Astrocyte of the cerebellum (primary cell): ENCODE measurements around the gene PIEZO1.

Experiments
- DNase-seq: peaks from one replicate; pipeline ENCODE4 v3.0.0-alpha.2; 2011; ENCODE audit warnings: low read depth
- H3K4me3 ChIP-seq: 2 replicates; pipeline ENCODE4 v1.5.1; 2011; ENCODE audit warnings: mild to moderate bottlenecking, low read depth, low read length, moderate library complexity
- in situ Hi-C: cut with HindIII; loops from 2 replicates; pipeline ENCODE4 v1.10.0; 2017; ENCODE audit warnings: low sequenced_read_pairs
- TF ChIP-seq, protein P1 (sequence below): IDR thresholded peaks from 2 replicates; pipeline ENCODE4 v1.5.1; 2012; ENCODE audit warnings: low read length, low read depth, moderate library complexity, mild to moderate bottlenecking; ENCODE audit errors: missing control alignments

PIEZO1 gene

DNA sequence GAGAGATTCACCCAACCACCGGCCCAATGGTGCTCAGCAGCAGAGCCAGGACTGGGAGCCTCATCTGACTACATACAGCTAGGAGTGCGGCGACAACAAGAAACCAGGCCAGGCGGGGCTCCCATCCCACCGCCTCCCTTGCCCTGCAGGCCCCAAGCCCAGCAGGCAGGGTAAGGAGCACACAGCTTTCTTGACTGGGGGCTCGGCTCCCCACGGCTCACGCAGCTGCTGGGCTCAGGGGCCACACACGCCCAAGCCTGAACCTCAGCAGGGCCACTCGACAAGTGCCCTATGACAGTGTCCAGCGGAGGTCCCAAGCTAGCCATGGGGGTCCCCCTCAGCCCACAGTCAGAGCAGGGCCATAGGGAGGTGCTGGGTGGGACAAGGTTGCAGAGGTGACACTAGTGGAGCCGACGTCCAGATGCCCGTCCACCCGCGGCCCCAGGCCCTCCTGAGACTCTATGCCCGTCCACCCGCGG is 13.7 kb downstream of the PIEZO1 start:
- no peak overlapping the region for H3K4me3 ChIP-seq
- in situ Hi-C loops = loop anchor here (25.0 kb wide), 1 partner anchor 91 kb away; the partner anchor contains the start of genes GALNS, PABPN1L and TRAPPC2L
- TF ChIP-seq, protein P1, sequence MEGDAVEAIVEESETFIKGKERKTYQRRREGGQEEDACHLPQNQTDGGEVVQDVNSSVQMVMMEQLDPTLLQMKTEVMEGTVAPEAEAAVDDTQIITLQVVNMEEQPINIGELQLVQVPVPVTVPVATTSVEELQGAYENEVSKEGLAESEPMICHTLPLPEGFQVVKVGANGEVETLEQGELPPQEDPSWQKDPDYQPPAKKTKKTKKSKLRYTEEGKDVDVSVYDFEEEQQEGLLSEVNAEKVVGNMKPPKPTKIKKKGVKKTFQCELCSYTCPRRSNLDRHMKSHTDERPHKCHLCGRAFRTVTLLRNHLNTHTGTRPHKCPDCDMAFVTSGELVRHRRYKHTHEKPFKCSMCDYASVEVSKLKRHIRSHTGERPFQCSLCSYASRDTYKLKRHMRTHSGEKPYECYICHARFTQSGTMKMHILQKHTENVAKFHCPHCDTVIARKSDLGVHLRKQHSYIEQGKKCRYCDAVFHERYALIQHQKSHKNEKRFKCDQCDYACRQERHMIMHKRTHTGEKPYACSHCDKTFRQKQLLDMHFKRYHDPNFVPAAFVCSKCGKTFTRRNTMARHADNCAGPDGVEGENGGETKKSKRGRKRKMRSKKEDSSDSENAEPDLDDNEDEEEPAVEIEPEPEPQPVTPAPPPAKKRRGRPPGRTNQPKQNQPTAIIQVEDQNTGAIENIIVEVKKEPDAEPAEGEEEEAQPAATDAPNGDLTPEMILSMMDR = no peak
- DNase-seq = no peak

DNA sequence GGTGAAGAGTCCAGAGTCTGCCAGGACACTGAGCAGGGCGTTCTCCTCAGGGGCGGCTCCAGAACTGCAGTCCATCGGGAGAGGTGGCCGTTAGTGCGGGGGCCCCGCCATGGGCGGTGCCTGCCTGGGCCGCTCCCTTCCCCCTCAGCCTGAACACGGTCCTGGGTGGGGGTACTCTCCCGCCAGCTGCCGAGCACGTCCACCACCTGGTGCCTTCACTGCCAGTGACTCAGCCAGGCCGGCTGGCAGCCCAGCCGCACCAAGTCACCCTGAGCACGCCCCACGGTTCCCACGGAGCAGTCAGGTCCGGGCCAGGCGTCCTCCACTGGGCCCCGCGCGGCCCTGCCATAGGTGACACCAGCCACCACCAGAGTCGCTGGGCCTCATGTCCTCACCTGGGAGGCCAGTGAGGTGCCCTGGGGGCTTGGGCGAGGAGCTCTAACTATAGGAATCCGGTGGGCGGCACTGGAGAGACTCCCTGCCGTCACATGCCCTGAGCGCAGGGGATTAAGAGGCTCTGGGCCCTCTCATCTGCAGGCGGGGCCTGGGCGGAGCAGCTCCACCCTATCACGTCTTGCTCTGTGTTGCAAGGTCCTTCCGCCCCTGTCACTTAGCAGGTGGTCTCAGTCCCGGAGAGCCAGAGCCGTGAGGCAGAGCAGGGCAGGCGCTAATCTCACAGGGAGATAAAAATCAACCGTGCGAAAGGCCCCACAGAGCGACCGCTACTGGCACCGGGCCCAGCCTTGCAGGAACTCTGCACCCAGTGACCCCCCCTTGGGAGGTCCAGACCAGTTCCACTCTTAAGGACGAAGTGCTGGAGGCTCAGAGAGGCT is 14.3 kb downstream of the PIEZO1 start:
- H3K4me3 ChIP-seq = no peak overlapping the region
- in situ Hi-C loops = loop anchor here (25.0 kb wide), 1 partner anchor 92 kb away; the partner anchor contains the start of genes GALNS, PABPN1L and TRAPPC2L
- no peak for DNase-seq
- TF ChIP-seq, protein P1 = no peak

DNA sequence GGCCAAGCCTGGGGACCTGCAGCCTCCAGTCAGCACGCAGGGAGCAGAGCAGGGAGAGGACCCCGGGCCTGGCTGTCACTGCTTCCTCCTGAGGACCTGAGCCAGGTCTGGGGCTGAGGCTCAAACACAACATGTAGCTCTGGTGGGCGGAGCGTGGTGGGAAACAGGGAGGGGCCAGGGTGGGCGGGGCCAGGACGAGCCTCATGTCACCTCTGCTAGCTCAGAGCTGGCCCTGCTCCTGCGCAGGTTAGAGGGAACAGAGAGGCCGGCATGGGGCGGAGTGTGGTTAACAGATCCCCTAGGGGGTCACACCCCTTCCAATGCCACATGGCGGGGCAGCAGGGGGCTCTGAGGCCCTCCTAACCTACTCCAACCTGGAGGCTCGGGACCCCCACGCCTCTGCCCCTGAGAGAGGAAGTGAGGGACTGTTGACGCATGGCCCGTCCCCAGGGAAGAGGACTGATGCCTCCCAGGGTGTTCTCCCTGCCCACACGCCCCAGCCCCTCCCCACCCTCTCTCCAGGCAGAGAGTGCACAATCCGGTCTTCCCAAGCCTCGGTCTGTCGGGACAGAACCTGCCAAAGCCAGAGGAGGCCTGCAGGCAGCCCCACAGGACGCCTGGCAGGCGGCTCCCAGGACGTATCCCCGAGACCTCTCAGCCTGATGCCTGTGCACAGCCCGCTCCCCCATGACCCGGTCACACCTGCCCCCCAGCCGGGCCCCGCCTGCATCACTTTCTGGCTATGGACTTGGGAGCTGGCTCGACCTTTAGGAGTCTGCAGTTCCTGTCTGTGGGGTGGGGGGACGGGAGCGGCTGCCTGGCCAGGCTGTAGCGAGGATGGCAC is 15.2 kb downstream of the PIEZO1 start:
- in situ Hi-C loops = loop anchor here (25.0 kb wide), 1 partner anchor 92 kb away; the partner anchor contains the start of genes GALNS, PABPN1L and TRAPPC2L
- no peak for DNase-seq
- TF ChIP-seq, protein P1 = no peak
- H3K4me3 ChIP-seq = no peak overlapping the region

DNA sequence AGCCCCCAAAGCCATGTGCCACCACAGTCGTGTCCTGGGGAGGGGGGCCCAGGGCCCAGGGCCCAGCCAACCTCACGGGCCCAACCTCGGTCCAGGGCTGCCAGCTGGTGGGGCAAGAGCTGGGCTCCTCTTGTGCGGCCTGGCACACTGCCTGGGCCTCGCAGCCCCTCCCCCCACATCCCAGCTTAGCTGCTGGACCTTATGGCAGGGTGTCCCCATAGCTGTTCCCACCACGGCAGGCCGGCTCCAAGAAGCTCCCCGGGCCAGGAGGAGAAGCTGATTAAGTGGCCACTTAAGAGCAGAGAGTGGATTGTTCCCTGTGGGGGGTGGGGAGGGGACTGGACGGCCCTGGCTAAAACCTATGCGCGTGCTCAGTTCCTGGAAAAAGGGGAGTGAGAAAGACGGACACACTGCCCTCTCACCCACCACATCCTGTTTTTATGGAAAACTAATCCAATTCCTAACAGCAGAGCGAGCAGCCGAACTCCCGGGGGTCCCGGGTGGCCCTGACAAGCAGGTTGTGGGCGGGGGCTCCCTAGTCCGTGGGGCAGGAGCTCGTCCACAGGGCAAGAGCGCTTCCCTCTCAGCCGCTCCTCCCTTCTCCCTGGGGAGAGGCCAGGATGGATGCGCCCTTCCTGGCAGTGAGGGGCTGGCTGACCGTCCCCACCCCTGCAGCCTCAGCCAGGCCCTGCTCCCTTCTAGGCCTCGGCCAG is 16.8 kb downstream of the PIEZO1 start:
- TF ChIP-seq, protein P1 = no peak
- H3K4me3 ChIP-seq = peak overlapping the region; percentile 15
- DNase-seq = no peak
- in situ Hi-C loops = loop anchor here (25.0 kb wide), 1 partner anchor 94 kb away; the partner anchor contains the start of genes GALNS, PABPN1L and TRAPPC2L

DNA sequence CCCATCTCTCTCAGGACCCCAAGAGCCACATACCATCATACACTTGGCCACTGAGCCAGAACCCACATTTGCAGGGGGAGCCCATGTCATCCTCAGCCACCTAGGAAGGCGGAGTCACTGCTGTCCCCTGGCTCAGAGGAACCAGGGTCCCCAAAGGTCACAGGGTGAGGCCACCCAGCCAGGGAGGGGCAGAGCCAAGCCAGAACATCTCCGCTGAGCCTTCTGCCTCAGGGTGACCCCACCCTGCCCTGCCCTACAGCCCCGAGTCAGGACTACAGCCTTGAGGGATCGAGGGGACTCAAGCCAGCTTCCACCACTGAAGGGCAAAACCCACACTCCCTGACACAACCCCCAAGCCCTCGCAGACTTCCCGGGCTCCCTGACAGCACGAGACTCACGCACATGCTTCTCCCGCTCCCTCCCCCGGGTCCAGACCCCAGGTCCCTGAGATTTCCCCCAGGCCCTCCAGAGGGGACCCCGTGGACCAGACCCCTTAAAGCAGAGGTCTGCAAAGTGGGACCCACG is 17.4 kb downstream of the PIEZO1 start:
- no peak for DNase-seq
- in situ Hi-C loops = loop anchor here (25.0 kb wide), 1 partner anchor 95 kb away; the partner anchor contains the start of genes GALNS, PABPN1L and TRAPPC2L
- H3K4me3 ChIP-seq = peak overlapping the region; percentile 15
- TF ChIP-seq, protein P1 = no peak
